NCI-H1694 (cell line): ENCODE data around the gene VIM.

ENCODE experiments used
- DNase-seq: peaks from one replicate; lab custom pipeline; 2025; lab: John Stamatoyannopoulos, UW

Gene VIM

DNA sequence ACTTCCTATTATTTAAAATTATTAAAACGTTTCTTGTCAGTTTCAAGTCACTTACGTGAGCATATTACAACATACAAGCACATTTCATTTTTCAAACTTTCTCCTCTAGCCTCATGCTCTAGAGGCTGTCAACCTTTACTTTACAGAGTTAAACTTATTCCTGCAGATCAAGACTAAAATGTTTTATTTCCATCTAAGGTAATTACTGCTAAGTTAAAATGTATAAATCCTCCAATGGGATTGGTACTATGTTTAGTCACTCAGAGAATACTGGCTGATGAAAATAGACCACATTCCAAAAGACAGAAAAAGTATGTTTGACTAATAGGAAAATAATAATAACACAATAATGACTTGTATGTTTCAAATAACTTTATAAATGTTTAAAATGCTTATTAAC lies 18.2 kb upstream of the VIM start:
- no peak for DNase-seq

GRCh38 chr10:17210361-17210760 lies 17.7 kb upstream of the VIM start:
- no peak for DNase-seq

DNA sequence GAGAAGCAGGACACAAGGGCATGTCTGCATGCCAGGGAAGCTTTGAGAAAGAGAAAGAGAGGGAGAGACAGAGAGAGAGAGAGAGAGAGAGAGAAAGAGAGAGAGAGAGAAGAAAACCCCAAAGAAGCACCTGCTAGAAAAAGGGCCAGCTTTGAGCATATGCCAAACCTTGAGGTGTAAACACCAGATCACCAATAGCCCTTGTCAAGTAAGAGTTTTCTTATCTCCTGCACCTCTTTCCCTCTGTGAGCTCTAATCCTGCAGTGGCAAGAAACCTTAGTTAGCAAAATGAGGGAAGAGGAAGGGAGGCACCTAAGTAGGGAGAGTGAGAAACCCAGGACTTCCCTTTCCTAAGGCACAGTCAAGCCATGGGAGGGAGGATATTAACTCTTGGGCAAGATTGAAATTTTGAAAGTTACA lies 15.2 kb upstream of the VIM start:
- DNase-seq: no peak

DNA sequence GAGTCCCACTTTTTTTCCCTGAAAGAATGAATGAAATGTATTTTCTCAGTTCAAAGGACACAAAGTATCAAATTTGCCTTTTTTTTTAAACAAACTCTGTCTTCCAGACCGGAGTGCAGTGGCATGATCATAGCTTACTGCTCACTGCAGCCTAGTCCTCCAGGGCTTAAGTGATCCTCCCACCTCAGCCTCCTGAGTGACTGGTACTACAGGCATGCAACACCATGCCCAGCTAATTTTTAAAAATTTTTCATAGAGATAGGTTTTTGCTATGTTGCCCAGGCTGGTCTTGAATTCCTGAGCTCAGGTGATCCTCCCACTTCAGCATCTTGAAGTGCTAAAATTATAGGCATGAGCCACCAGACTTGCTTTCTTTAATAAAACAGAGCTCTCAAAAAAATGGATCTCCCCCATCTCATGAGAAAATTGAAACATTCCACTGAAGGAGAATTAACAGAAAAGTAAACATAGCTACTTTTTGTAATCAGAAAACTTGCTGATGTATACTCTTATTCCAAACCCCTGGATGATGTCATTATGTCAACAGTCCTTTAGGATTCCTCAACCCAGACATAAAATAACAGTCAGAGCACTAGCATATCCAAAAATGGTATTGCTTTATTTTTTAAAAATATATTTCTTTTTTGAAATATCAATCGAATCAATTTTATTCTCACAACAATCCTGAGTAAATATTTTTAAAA lies 14.2 kb upstream of the VIM start:
- no peak for DNase-seq

- no peak for DNase-seq
Measured at GRCh38 chr10:17214526-17214925, 13.5 kb upstream of the VIM start.

DNA sequence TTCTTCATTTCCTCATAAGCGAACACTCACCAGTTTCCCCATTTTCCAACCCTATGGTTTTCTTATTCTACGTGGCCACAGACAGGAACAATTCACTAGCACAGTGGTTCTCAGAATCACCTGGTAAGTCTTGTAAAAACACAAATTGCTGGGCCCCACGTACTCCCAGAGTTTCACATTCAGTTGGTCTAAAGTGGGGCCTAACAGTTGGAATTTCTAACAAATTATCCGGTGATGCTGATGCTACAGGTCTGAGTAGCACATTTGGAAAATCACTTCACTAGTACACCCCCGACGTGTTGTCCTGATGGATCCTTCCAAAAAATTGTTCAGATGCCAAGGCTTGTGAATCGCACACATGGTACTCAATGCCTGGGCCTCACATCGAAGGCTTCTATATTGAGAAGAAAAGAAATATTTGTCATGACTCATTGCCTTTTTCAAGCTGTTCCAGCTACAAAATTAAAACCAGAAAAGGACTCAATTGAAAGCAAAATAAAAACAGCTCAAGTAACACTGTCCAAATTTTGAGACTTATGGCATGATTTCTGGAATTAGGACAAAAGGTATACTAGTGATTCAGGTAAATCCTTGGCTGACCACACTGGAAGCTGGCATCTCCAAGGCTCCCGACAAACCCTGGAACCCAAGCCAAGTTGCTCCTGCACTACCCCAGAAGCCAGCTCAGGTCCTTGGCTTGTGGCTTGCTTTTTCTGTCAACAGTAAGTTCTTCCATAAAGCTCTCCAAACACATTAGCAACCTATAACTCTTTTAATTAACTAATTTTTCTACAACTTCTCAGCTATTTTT lies 12.9 kb upstream of the VIM start:
- DNase-seq: no peak

DNA sequence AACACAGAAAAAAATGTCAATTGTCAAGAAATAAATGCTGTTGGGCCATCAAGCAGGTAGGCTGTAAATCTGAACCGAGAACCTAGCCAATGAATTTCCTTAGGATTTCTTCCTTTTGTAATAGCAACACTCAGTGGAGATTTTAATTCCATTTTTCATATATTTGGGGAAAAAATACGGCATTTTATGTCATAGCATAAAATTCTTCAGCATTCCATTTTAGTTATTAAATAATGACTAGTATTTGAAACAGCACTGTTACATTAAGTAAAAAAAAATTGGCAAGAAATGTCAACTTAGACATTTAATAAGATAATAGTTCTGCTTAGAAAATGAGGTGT lies 12.3 kb upstream of the VIM start:
- DNase-seq: no peak

GRCh38 chr10:17216217-17216900 lies 11.7 kb upstream of the VIM start:
- DNase-seq: no peak

DNA sequence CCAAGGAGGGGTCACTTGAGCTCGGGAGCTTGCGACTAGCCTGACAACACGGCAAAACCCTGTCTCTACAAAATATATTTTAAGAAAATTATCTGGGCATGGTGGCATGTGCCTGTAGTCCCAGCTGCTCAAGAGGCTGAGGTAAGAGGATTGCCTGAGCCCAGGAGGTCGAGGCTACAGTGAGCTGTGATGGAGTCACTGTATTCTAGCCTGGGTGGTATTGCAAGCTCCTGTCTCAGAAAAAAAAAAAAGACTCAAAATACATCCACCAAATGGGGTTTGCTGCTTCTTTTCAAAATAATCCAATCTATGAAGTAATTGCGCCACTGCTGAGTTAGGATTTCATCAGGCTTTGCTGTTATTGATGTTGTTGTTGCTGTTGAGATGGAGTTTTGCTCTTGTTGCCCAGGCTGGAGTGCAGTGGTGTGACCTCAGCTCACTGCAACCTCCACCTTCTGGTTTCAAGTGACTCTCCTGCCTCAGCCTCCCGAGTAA lies 11.1 kb upstream of the VIM start:
- DNase-seq: no peak

DNA sequence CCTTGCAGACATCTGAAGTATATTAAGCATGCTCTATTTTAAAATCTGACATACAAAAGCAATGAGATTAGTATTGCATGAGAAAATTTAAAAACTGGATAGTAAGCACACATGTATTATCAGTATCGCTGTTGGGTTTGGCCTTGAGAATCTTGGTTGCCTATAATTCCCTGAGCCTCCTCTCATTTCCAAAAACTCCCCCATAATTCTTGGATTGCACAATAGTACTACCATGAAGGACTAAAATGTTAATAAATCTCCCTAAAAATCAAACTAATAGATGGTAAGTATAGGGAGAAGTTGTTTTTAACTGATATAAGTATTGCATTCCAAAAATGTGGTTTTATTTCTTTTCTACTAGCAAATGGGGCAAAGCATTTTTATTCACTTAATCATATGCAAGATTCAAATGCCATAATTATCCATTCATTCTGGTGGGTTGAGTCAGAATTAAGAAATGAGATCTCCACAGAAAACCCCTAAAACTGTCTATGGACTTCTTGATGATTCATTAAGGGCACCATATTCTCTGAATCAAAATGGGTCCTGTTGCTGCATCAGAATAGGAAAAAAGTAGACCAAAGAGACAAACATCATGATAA lies 10.3 kb upstream of the VIM start:
- no peak for DNase-seq

- DNase-seq: no peak
Measured at GRCh38 chr10:17219024-17219423, 9.0 kb upstream of the VIM start.

GRCh38 chr10:17220652-17221100 lies 7.4 kb upstream of the VIM start:
- DNase-seq: no peak

DNA sequence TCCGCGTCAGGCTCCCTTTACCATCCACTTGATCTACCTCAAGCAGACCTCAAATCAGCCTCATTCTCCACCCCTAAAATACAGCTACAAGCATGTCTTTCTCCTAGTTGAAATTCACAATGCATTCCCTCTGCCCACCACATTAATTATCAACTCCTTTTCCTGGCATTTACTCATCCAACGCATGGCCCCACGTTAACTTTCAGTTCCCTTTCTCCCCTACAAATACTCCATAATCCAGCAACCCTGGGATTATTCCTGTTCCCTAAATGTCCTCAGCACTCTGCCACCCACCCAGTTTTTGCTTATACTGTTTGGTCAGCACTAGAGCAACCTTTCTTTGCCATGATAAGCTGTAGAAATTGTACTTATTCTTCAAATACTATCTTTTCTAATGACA lies 5.7 kb upstream of the VIM start:
- no peak for DNase-seq

GRCh38 chr10:17225808-17226207 lies 2.2 kb upstream of the VIM start:
- DNase-seq: no peak

DNA sequence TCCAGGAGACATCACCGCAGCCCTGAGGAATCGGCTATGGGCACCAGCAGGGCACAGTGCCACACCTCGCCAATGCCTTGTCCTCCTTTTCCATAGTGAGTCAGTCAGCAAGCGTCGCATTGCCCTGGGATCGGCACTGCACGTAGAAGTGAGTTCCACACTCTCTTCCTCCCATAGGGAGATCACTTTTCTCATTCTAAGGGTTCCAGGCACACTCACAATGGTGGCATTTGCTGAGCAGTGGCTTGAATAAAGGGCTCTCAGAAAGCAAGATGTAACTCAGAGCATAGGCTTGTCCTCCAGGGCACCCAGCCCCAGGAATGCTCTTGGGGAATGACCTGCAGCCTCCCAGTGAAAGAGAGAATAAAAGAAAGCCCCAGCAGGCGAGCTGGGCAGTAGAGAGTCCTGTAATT lies 1.1 kb upstream of the VIM start:
- DNase-seq: no peak

GRCh38 chr10:17227367-17228090 lies 512 bp upstream of the VIM start:
- DNase-seq: no peak

GRCh38 chr10:17229016-17229716 lies 1.1 kb downstream of the VIM start:
- no peak for DNase-seq

GRCh38 chr10:17229717-17229966 lies 1.6 kb downstream of the VIM start:
- DNase-seq: no peak

- DNase-seq: no peak
Measured at GRCh38 chr10:17229967-17230682, 2.1 kb downstream of the VIM start.

DNA sequence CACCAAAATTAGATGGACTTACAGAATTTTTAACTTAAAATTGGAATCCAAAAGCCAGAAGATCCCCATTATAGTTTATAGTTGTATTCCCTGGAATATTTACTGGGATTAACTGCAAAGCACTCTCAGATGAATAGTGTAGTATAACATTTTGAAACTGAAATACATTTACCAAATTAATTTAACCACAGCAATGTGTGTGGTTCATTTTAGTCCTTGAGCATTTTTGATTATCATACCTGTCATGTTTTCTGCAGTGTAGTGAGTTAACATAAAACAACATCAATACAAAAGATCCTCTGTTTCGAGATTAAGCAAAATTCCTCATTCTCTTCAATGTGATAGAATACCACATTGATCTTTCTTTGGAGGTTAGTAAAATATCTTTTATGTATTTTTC lies 3.7 kb downstream of the VIM start:
- DNase-seq: no peak
